Neural progenitor cell (in vitro differentiated cells): ENCODE measurements around the gene IGF1.

Experiments
- EZH2 ChIP-seq: fragments of 200-600 bp; sonication (generic); IDR thresholded peaks from 2 replicates; pipeline ENCODE4 v1.6.1; 2017; ENCODE audit warnings: antibody characterized with exemption, mild to moderate bottlenecking, moderate library complexity
- EZH2phosphoT487 ChIP-seq: fragments of 200-600 bp; sonication (generic); IDR thresholded peaks from 2 replicates; pipeline ENCODE4 v1.6.1; 2017; ENCODE audit warnings: antibody characterized with exemption
- TF ChIP-seq, protein P1 (sequence below): fragments of 200-600 bp; sonication (generic); IDR thresholded peaks from 2 replicates; pipeline ENCODE4 v1.5.1; 2017; ENCODE audit warnings: antibody characterized with exemption, mild to moderate bottlenecking

DNA sequence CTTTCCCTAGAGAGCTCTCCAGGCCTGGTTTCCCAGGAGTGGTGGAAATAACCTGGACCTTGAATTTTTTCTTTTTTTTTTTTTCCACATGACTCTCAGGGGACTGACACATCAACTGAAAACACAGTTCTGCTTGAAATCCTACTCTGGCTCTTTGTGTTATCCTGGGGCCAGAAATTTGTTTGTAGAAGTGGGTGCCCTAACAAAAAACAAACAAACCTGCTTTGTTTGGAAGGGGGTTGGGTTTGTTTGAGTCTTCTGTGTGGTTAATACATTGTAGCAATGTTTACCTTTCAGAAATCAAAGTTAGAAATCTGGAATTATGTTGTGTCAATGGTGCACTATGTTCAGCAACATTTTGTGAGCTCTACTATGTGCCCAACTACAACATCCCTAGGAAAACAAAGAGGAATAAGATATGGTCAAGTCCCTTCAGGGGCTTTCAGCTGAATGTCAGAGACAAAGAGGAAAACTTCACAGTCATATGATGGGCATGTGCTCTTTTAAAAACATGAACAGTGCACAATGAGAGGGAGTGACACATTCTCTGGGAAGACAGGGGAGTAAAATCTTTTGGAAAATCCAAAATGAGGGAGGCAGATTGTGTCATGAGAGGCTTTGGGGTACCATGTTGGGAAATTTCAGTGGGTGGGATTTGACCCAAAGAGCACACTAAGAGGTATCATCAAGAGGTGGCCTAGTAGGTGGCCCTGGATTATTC, 1.5 kb upstream of the IGF1 start:
- TF ChIP-seq EZH2phosphoT487 (no peak), EZH2 (no peak)
- TF ChIP-seq, protein P1, sequence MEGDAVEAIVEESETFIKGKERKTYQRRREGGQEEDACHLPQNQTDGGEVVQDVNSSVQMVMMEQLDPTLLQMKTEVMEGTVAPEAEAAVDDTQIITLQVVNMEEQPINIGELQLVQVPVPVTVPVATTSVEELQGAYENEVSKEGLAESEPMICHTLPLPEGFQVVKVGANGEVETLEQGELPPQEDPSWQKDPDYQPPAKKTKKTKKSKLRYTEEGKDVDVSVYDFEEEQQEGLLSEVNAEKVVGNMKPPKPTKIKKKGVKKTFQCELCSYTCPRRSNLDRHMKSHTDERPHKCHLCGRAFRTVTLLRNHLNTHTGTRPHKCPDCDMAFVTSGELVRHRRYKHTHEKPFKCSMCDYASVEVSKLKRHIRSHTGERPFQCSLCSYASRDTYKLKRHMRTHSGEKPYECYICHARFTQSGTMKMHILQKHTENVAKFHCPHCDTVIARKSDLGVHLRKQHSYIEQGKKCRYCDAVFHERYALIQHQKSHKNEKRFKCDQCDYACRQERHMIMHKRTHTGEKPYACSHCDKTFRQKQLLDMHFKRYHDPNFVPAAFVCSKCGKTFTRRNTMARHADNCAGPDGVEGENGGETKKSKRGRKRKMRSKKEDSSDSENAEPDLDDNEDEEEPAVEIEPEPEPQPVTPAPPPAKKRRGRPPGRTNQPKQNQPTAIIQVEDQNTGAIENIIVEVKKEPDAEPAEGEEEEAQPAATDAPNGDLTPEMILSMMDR = no peak
